ENCODE measurements around the gene SNRPA1.
"Not testable (repeated sequence)": the region's sequence is repeated elsewhere in the genome, so short reads cannot be mapped to it uniquely, and the experiment has no call there.

SNRPA1 gene

DNA sequence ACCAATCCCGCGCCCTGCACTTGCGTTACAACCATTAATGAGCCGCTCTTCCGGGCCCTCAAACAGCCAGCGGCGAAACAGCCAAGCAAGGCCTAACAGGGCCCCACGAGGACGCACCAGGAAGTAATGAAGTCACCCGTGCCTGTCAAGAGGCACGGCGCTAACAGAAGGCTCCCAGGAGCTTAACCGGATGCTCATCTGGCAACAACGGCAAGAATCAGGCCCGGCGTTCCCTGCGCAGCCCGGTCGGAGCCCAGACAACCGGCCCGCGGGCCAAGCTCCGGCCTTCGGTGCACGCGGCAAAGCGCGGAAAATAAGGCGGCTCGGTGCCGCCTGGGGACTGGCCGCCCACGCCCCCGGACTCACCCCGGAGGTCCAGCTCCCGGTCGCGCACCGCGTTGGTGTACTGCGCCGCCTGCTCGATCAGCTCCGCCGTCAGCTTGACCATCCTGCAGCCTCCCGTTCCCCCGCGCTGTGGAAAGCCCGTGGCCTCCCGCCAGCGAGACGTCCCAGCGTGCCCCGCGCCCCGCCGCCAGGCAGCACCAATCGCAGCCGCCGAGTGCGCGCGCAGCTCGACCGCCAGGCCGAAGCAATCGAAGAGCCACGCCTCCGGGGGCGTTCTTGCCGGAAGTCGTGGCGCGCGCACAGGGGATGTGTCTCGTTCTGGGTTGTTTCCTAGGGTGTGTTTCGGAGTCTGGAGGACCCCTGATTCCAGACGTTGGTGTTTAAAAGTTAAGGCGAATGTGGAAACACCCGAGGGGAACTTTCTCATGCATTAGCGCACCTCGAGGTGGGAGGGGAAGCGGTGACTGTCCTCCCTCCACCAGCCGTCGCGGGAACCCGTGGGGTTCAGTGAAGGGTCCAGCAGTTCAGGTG is at the start of gene SNRPA1:
Gene SNRPA1, minus strand, starts transcription at position 518 of the 876 bp plus-strand sequence. Its CDS starts 70 bp downstream, at position 448.
- peak within 1 kb of the TSS; percentile 98 for H3K4me3 ChIP-seq (ENCODE audit: low read depth, low read length)
- H3K27ac ChIP-seq (ENCODE audit: low read depth, low read length) = peak within 1 kb of the TSS; percentile 83
- H3K4me1 ChIP-seq (ENCODE audit: control insufficient read depth, insufficient read depth, low read length, unreplicated experiment) = peaks cover 16% of the 10 kb centered on the region
- H2AFZ ChIP-seq (ENCODE audit: low read length, unreplicated experiment) = peak within 1 kb of the TSS; percentile 74
- H3K27me3 ChIP-seq (ENCODE audit: insufficient read depth, low read length) = no peaks in the 10 kb centered on the region
- H3K79me2 ChIP-seq (ENCODE audit: control insufficient read depth, insufficient read depth, low read length, unreplicated experiment) = peaks cover 56% of the 10 kb centered on the region
- peaks cover 7% of the 10 kb centered on the region; the same call in 1 of the 2 replicates for H3K36me3 ChIP-seq (ENCODE audit: insufficient read depth, low read length)

- Histone ChIP-seq H3K4me1 (ENCODE audit: control insufficient read depth, insufficient read depth, low read length, unreplicated experiment) (no peaks in the 10 kb centered on the region), H3K27me3 (ENCODE audit: insufficient read depth, low read length) (peaks cover 52% of the 10 kb centered on the region), H2AFZ (ENCODE audit: low read length, unreplicated experiment) (no peak overlapping the region), H3K27ac (ENCODE audit: low read depth, low read length) (no peak overlapping the region), H3K4me3 (ENCODE audit: low read depth, low read length) (no peak overlapping the region), H3K79me2 (ENCODE audit: control insufficient read depth, insufficient read depth, low read length, unreplicated experiment) (no peaks in the 10 kb centered on the region), H3K36me3 (ENCODE audit: insufficient read depth, low read length) (no peaks in the 10 kb centered on the region)
These were observed 47.0 kb upstream of the SNRPA1 start for GRCh38 chr15:101342056-101342455.

DNA sequence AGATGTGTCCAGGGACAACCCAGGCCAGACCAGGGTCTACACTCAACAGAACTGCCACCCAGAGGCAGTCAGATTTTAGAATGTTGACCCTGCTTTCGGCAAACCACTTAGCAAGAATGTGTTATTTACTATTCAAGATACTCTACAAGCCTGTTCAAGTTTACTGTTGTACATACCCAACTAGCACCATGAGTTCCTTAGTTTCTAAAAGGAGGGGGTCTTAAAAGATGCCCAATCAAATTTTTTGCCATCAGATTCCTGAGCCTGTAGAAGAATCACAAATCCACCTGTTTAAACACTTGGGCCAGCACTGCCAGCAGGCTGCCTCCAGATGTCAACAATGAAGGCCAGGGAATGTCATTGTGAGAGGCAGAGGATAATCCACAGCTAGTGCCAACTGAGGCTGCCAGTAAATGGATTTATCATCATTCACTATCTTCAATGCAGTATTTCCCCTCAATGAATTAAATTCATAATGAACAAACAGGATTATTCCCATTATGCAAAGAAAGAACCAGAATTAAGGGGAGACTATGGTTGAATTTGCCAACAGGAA is 43.5 kb upstream of the SNRPA1 start:
- no peaks in the 10 kb centered on the region for H3K79me2 ChIP-seq (ENCODE audit: control insufficient read depth, insufficient read depth, low read length, unreplicated experiment)

DNA sequence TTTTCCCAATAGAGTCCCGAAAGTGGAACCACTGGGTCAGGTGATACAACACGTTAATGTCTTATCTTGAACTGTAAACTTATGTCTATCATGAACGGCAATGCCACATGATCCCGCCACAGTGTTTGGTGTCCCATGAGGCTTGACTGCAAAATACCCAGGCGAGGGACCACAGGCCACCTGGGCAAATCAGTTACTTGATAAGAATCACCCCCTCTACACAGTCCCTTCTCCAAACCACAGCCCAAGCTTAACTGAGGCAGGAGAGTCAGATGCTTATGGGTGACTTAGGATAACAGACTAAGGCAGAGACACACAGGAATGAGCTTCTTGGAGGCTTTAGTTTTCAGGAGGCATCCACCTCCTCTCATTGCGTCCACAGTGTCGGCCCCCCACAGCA is 42.9 kb upstream of the SNRPA1 start:
- H3K27ac ChIP-seq (ENCODE audit: low read depth, low read length) = no peak overlapping the region
- H2AFZ ChIP-seq (ENCODE audit: low read length, unreplicated experiment) = no peak overlapping the region
- no peaks in the 10 kb centered on the region for H3K4me1 ChIP-seq (ENCODE audit: control insufficient read depth, insufficient read depth, low read length, unreplicated experiment)
- peaks cover 33% of the 10 kb centered on the region for H3K27me3 ChIP-seq (ENCODE audit: insufficient read depth, low read length)
- H3K4me3 ChIP-seq (ENCODE audit: low read depth, low read length) = no peak overlapping the region
- H3K79me2 ChIP-seq (ENCODE audit: control insufficient read depth, insufficient read depth, low read length, unreplicated experiment) = no peaks in the 10 kb centered on the region
- H3K36me3 ChIP-seq (ENCODE audit: insufficient read depth, low read length) = no peaks in the 10 kb centered on the region

More for the DNA sequence above, 43.5 kb upstream of the SNRPA1 start:
- no peaks in the 10 kb centered on the region for H3K36me3 ChIP-seq (ENCODE audit: insufficient read depth, low read length)
- peaks cover 33% of the 10 kb centered on the region for H3K27me3 ChIP-seq (ENCODE audit: insufficient read depth, low read length)
- no peaks in the 10 kb centered on the region for H3K4me1 ChIP-seq (ENCODE audit: control insufficient read depth, insufficient read depth, low read length, unreplicated experiment)
- H2AFZ ChIP-seq (ENCODE audit: low read length, unreplicated experiment) = no peak overlapping the region
- H3K4me3 ChIP-seq (ENCODE audit: low read depth, low read length) = no peak overlapping the region
- H3K27ac ChIP-seq (ENCODE audit: low read depth, low read length) = no peak overlapping the region

DNA sequence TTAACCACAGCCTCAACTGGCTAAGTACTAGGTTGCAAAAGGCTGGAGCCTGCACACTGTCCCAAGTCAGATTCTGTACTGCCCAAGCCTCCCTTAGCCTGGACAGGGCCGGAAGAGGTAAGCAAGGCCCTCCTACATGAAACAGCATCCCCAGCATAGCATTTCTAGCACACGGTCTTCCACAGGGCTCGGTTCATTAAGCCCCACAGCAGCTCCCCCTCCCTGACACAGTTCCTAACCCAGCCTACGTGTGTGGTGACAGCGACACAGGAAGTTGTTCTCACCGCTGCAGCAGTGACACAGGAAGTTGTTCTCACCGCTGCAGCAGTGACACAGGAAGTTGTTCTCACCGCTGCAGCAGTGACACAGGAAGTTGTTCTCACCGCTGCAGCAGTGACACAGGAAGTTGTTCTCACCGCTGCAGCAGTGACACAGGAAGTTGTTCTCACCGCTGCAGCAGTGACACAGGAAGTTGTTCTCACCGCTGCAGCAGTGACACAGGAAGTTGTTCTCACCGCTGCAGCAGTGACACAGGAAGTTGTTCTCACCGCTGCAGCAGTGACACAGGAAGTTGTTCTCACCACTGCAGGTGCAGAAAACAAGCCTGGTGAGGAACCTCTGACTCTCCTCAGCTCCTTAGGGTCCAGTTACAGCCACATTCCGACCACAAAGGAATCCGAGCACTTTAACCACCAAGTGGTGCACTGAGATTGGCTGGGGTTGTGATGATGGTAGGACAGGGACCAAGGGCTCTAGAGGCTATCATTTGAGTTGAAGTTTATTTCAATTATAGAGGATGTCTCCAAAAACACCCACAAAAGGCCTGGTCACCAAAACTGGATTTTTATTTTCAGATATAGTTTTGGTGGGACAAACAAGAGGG is 39.1 kb upstream of the SNRPA1 start:
- H3K27ac ChIP-seq (ENCODE audit: low read depth, low read length); H3K79me2 ChIP-seq (ENCODE audit: control insufficient read depth, insufficient read depth, low read length, unreplicated experiment); H3K4me1 ChIP-seq (ENCODE audit: control insufficient read depth, insufficient read depth, low read length, unreplicated experiment); H3K4me3 ChIP-seq (ENCODE audit: low read depth, low read length); H3K36me3 ChIP-seq (ENCODE audit: insufficient read depth, low read length); H2AFZ ChIP-seq (ENCODE audit: low read length, unreplicated experiment): not testable (repeated sequence)
- peaks cover 44% of the 10 kb centered on the region for H3K27me3 ChIP-seq (ENCODE audit: insufficient read depth, low read length)

DNA sequence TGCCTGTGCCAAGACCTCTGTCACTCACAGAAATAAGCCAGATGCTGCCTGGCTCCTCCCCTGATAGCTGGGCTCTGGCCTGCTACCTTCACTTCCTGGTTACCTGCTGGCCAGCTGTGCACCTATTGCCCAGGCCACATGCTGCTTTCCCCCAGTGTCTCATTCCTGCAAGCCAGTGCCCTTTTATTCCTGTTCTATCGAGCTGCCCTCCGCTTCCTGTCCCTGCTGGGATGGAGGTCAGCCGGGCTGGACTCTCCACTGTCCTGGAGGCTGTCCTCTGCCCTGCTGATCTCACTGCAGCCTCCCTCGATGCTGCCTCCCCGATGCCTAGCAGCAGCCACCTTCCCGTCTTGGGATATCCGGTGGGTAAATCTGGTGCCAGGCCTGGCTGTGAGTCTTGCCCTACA is 37.0 kb upstream of the SNRPA1 start:
- H3K27ac ChIP-seq (ENCODE audit: low read depth, low read length) = no peak overlapping the region
- H3K79me2 ChIP-seq (ENCODE audit: control insufficient read depth, insufficient read depth, low read length, unreplicated experiment) = no peaks in the 10 kb centered on the region
- H3K36me3 ChIP-seq (ENCODE audit: insufficient read depth, low read length) = no peaks in the 10 kb centered on the region
- H2AFZ ChIP-seq (ENCODE audit: low read length, unreplicated experiment) = no peak overlapping the region
- no peak overlapping the region for H3K4me3 ChIP-seq (ENCODE audit: low read depth, low read length)
- no peaks in the 10 kb centered on the region for H3K4me1 ChIP-seq (ENCODE audit: control insufficient read depth, insufficient read depth, low read length, unreplicated experiment)
- H3K27me3 ChIP-seq (ENCODE audit: insufficient read depth, low read length) = peaks cover 44% of the 10 kb centered on the region

DNA sequence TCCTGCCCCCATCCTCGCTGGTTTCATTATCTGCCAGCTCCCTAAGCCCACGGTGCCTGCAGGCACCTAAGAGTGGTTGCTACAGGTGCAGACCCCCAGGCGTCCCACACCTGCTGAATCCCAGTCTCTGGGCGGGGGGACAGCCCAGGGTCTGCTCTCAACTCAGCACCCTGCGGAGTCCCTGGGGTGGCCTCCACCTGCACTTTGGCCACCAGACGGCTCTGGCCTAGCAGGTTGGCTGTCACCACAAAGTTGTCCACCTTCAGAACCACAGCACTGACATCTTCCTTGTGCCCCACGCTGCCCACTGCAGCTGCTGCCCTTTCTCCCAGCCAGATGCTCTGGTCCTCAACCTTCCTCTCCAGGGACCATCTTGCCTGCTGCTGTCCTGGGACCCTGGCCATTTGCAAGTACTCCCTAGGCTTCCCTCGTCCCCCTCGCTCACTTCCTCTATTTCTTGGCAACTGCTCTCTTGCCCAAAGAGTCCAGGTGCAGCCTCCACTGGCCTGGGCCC is 34.9 kb upstream of the SNRPA1 start:
- Histone ChIP-seq H3K27me3 (ENCODE audit: insufficient read depth, low read length) (peaks cover 50% of the 10 kb centered on the region; the same call in 1 of the 2 replicates), H3K27ac (ENCODE audit: low read depth, low read length) (no peak overlapping the region), H3K4me3 (ENCODE audit: low read depth, low read length) (no peak overlapping the region), H3K79me2 (ENCODE audit: control insufficient read depth, insufficient read depth, low read length, unreplicated experiment) (no peaks in the 10 kb centered on the region), H3K4me1 (ENCODE audit: control insufficient read depth, insufficient read depth, low read length, unreplicated experiment) (no peaks in the 10 kb centered on the region), H2AFZ (ENCODE audit: low read length, unreplicated experiment) (no peak overlapping the region), H3K36me3 (ENCODE audit: insufficient read depth, low read length) (no peaks in the 10 kb centered on the region)

DNA sequence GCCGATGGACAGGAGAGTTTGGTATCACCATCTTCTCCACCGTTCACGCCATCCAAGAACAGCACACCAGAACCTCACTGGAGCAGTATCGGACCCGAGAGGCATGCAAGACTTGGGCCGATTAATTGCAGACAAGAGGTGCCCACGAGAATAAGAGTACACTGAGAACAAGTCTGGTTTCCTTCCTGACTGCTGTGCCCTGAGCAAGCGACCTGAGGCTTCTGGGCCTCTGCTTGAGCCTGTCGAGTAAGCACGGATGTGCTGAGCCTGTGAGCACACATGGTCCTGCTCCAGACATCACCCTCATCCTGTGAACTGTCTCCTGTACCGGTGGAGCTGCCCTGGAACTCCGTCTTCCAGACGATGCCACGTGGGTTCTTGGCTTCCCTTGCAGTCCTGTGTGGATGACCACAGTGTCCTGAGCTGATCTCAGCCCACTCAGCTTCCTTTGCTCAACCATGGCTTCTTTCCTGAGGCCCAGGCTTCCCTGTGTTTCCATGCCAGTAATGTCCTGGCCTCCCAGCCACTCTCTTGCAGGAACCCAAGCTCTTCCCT is 34.3 kb upstream of the SNRPA1 start:
- Histone ChIP-seq H3K79me2 (ENCODE audit: control insufficient read depth, insufficient read depth, low read length, unreplicated experiment) (no peaks in the 10 kb centered on the region), H3K36me3 (ENCODE audit: insufficient read depth, low read length) (no peaks in the 10 kb centered on the region), H3K4me1 (ENCODE audit: control insufficient read depth, insufficient read depth, low read length, unreplicated experiment) (no peaks in the 10 kb centered on the region), H3K27ac (ENCODE audit: low read depth, low read length) (no peak overlapping the region), H3K27me3 (ENCODE audit: insufficient read depth, low read length) (peaks cover 50% of the 10 kb centered on the region; the same call in 1 of the 2 replicates), H2AFZ (ENCODE audit: low read length, unreplicated experiment) (no peak overlapping the region), H3K4me3 (ENCODE audit: low read depth, low read length) (no peak overlapping the region)

DNA sequence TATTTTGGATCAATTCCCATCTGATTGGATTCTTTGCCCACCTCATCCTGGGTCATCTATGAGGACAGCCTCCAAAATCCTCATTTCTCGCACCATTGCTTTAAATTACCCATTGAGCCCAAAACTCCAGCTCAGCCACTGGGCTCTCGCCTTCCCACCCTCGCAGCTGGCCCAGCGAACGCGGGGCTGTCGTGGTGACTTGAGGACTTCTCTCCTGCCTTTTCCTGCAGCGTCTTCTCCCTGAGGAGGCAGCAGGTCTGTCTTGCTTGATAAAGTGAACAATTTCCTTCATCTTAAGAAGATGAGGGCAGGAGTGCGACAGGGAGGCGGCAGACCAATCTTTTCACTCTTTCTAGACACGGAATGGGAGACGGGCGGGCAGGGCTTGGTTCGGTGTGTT is 33.0 kb upstream of the SNRPA1 start:
- H2AFZ ChIP-seq (ENCODE audit: low read length, unreplicated experiment) = no peak overlapping the region
- no peak overlapping the region for H3K4me3 ChIP-seq (ENCODE audit: low read depth, low read length)
- H3K79me2 ChIP-seq (ENCODE audit: control insufficient read depth, insufficient read depth, low read length, unreplicated experiment) = no peaks in the 10 kb centered on the region
- no peaks in the 10 kb centered on the region for H3K4me1 ChIP-seq (ENCODE audit: control insufficient read depth, insufficient read depth, low read length, unreplicated experiment)
- no peak overlapping the region for H3K27ac ChIP-seq (ENCODE audit: low read depth, low read length)
- no peaks in the 10 kb centered on the region for H3K36me3 ChIP-seq (ENCODE audit: insufficient read depth, low read length)
- H3K27me3 ChIP-seq (ENCODE audit: insufficient read depth, low read length) = peaks cover 50% of the 10 kb centered on the region; the same call in 1 of the 2 replicates

GRCh38 chr15:101327147-101327740 is 32.2 kb upstream of the SNRPA1 start:
- Histone ChIP-seq H3K4me1 (ENCODE audit: control insufficient read depth, insufficient read depth, low read length, unreplicated experiment) (no peaks in the 10 kb centered on the region), H3K27ac (ENCODE audit: low read depth, low read length) (no peak overlapping the region), H2AFZ (ENCODE audit: low read length, unreplicated experiment) (no peak overlapping the region), H3K4me3 (ENCODE audit: low read depth, low read length) (no peak overlapping the region), H3K27me3 (ENCODE audit: insufficient read depth, low read length) (peaks cover 56% of the 10 kb centered on the region), H3K36me3 (ENCODE audit: insufficient read depth, low read length) (no peaks in the 10 kb centered on the region), H3K79me2 (ENCODE audit: control insufficient read depth, insufficient read depth, low read length, unreplicated experiment) (no peaks in the 10 kb centered on the region)

Data from ACC112 (cell line).